Esophagus muscularis mucosa (tissue), 4 donors: ENCODE results near the gene DOCK1.

ENCODE experiments used
- CTCF ChIP-seq, 3 experiments: fragments of 200-600 bp in 2 of 3; fragments of 450-650 bp in 1 of 3; sonication (generic) in 2 of 3; IDR thresholded peaks; one replicate each; pipeline ENCODE4 v1.5.1; 2017 to 2019; ENCODE audit warnings: antibody characterized with exemption in 3 of 3, mild to moderate bottlenecking in 2 of 3, moderate library complexity in 1 of 3
- EP300 ChIP-seq: sonication (generic); formaldehyde crosslinking; IDR thresholded peaks from one replicate; pipeline ENCODE4 v1.6.1; 2017; ENCODE audit warnings: antibody characterized with exemption
- POLR2A ChIP-seq: fragments of 450-650 bp; IDR thresholded peaks from one replicate; pipeline ENCODE4 v1.6.1; 2017; ENCODE audit warnings: antibody characterized with exemption, moderate library complexity, mild to moderate bottlenecking, low read depth

GRCh38 chr10:127319691-127320090 is 414.5 kb downstream of the DOCK1 start:
- TF ChIP-seq POLR2A = no peak
- TF ChIP-seq EP300 = no peak
- TF ChIP-seq CTCF (IDR thresholded peaks at IDR 0.05) = no peak
